Measurements from ENCODE around the gene PLCL2.

- TF ChIP-seq CTCF (IDR thresholded peaks at IDR 0.05) = no peak
- no peak for TF ChIP-seq POLR2A (IDR thresholded peaks at IDR 0.05)
Measured at GRCh38 chr3:16898595-16899395, 14.0 kb downstream of the PLCL2 start.

Measured in prostate gland (tissue), 2 donors.